SJSA1 (cell line): ENCODE results near the gene CACNB2. TPM values are rescaled to one million over a fixed set of nuclear protein-coding genes. Genes with fewer than 3 reads are reported as not detected.
A peak's percentile ranks its signal among the peaks of the same experiment; 100 is the strongest.

Experiments
- DNase-seq, 2 experiments: peaks; one replicate each; pipeline ENCODE4 v3.0.0-alpha.2; 2015 to 2020; ENCODE audit warnings: low spot score in 2 of 2, low read depth in 1 of 2
- H3K27ac ChIP-seq: fragments of 250-450 bp; sonication (Bioruptor Pico); 2 replicates; pipeline ENCODE4 v1.5.1; 2020; ENCODE audit warnings: mild to moderate bottlenecking, moderate library complexity
- H3K27me3 ChIP-seq: fragments of 250-450 bp; sonication (Bioruptor Pico); replicated peaks from 2 replicates; pipeline ENCODE4 v1.5.1; 2020; ENCODE audit warnings: mild to moderate bottlenecking, moderate library complexity
- H3K36me3 ChIP-seq: fragments of 250-450 bp; sonication (Bioruptor Pico); 2 replicates; pipeline ENCODE4 v1.5.1; 2020; ENCODE audit warnings: mild to moderate bottlenecking
- H3K4me1 ChIP-seq: fragments of 250-450 bp; sonication (Bioruptor Pico); replicated peaks from 2 replicates; pipeline ENCODE4 v1.6.1; 2021; ENCODE audit warnings: mild to moderate bottlenecking
- H3K4me3 ChIP-seq: fragments of 250-450 bp; sonication (Bioruptor Pico); 2 replicates; pipeline ENCODE4 v1.5.1; 2020; ENCODE audit warnings: mild to moderate bottlenecking
- H3K9me3 ChIP-seq: fragments of 250-450 bp; sonication (Bioruptor Pico); replicated peaks from 2 replicates; pipeline ENCODE4 v1.5.1; 2020; ENCODE audit warnings: mild to moderate bottlenecking
- total RNA-seq: library from RNA; depleted of rRNA; stranded (reverse); fragments of >200 nt; shearing (Covaris generic); gene quantifications from 2 replicates; pipeline ENCODE4 v1.2.3, GENCODE V29; 2014; rRNA removed

CACNB2 gene
- total RNA-seq, result not detected in 2 replicates

DNA sequence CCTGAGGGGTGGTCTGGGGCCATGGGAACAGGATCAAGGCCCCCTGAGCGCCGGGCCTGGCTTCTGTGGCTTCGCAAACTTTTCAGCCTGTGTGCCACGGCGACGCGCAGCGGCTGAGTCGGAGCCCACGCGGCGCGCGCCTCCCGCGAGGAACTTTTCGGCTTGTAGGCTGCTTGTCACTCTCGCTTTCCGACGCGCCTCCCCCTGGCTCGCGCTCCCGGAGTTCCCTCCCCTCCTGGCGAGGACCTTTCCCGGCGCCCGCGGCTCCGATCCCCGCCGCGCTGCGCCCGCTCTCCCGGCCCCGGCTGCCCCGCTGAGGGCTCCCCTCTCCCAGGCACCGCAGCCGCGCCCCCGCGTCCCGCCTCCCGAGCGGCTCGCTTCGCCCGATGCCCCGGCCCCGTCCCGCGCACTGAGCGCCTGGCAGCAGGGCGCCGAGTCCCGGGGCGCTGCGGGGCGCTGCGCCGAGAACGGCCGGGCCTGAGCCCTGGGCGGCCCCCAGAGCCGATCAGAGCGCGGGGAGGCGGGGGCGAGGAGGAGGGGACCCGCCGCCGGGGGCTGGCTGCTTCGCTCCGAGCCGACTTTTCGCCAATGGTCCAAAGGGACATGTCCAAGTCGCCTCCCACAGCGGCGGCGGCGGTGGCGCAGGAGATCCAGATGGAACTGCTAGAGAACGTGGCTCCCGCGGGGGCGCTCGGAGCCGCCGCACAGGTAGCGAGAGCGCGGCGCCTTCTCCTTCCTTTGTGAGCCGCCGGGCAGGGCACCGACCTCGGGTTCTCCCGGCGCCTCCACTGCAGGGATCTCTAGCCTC is at the start of gene CACNB2:
Gene CACNB2 (plus strand): TSS at position 276 of the 808 bp plus-strand sequence.
- Histone ChIP-seq H3K9me3 (no peaks in the 10 kb centered on the region), H3K36me3 (no peaks in the 10 kb centered on the region), H3K4me3 (peak within 1 kb of the TSS; percentile 20), H3K4me1 (peaks cover 9% of the 10 kb centered on the region), H3K27ac (no peak within 1 kb of the TSS), H3K27me3 (peaks cover 50% of the 10 kb centered on the region)
- DNase-seq, result no peak

DNA sequence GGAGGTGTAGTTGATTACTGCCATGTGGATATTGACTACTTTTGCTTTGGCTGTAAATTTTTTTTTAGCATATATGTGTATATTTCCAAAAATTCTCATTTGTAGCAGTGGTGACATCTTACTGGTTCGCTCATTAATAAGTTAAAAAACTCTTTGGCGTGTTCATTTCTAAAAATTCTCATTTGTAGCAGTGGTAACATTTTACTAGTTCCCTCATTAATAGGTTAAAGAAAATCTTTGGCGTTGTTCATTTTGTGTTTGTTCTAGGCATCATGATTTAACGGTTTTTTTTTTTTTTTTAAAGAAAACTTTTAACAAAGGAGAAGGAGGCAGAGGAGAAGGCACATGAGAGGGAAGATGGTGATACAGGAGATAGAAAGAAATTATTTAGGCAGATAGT is 45.9 kb upstream of the CACNB2 start:
- H3K27me3 ChIP-seq, result 0 out of 2 replicates have a peak, but pooled peaks cover 2% of the 10 kb centered on the region
- H3K9me3 ChIP-seq, result no peaks in the 10 kb centered on the region
- DNase-seq, result no peak
- no peak overlapping the region for H3K27ac ChIP-seq
- no peaks in the 10 kb centered on the region for H3K4me1 ChIP-seq
- H3K36me3 ChIP-seq, result no peaks in the 10 kb centered on the region
- no peak overlapping the region for H3K4me3 ChIP-seq

DNA sequence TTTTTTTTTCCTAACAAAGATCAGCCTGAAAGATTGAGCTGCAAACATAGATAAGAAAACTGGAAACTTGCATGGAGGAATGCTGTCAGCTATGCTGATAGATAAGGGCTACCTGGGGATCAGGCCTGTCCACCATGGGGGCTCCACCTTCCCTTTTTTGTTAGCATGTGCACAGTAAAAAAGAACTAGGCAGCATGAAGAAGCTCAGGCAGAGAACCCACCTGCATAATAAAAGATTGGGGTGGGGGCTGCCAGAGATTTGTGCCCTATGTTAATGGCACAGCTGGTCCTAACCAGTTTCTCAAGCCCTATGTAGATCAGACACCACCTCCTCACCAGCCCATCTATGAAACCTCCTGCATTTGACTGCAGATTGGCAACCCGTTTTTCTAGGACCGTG is 45.4 kb upstream of the CACNB2 start:
- Histone ChIP-seq H3K9me3 (no peaks in the 10 kb centered on the region), H3K27ac (no peak overlapping the region), H3K36me3 (no peaks in the 10 kb centered on the region), H3K4me1 (no peaks in the 10 kb centered on the region), H3K4me3 (no peak overlapping the region), H3K27me3 (0 out of 2 replicates have a peak, but pooled peaks cover 2% of the 10 kb centered on the region)
- DNase-seq, result no peak

DNA sequence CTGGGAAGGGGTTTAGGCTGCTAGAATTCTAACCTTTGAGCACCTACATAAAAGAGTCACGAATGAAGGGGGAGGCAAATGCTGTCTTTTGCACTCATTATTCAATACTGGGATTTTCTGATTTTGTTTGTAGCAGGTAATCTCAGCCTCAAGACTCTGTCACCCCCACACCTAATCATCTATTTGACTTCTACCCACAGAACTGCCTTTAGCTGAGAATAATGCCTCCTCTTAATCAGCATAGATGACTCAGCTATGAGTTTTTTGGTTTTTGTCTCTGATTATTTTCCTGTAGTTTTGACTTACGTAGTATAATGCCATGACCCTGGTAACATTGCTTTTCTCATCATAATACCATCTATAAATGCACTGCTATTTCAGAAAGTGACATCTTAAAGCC is 42.7 kb upstream of the CACNB2 start:
- H3K36me3 ChIP-seq, result no peaks in the 10 kb centered on the region
- no peak overlapping the region for H3K4me3 ChIP-seq
- H3K27ac ChIP-seq, result no peak overlapping the region
- no peaks in the 10 kb centered on the region for H3K9me3 ChIP-seq
- H3K27me3 ChIP-seq, result 0 out of 2 replicates have a peak, but pooled peaks cover 2% of the 10 kb centered on the region
- H3K4me1 ChIP-seq, result no peaks in the 10 kb centered on the region
- DNase-seq, result no peak

DNA sequence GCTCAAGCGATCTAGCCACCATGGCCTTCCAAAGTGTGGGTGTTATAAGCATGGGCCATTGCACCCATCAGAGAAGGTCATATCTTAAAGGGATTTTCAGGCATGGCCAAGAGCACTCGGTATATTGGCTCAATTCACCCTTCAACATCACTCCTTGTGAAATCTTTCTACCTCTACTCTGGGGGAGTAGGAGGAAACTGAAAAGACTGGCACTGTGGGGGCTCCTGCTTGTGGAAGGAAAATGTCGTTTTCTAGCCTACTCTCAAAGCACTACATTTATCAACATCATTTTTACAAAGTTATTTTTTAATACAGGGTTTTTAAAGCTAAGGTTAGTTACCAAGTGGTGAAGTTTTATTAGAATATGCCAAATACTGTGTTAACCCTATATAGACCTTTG is 42.0 kb upstream of the CACNB2 start:
- H3K4me3 ChIP-seq, result no peak overlapping the region
- no peaks in the 10 kb centered on the region for H3K36me3 ChIP-seq
- H3K4me1 ChIP-seq, result no peaks in the 10 kb centered on the region
- no peak overlapping the region for H3K27ac ChIP-seq
- H3K9me3 ChIP-seq, result no peaks in the 10 kb centered on the region
- H3K27me3 ChIP-seq, result 0 out of 2 replicates have a peak, but pooled peaks cover 2% of the 10 kb centered on the region
- DNase-seq, result no peak

DNA sequence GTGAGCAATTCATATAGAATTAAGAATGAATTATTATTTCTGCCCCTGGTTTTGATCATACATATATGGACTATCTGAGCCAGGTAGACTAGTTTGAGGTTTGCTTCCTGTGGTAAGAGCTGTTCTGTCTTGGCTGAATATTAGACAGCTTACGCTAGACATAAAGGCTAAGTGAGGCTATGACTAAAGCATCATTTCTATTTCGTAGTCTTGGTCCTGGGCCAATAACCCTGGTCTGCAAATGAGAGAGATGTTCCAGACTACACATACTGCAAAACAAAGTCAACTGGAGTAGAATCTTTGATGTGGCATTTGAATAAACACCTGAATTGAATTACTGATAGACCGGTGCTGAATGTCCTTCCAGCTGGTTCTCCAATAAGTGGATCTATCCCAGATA is 40.8 kb upstream of the CACNB2 start:
- Histone ChIP-seq H3K4me3 (no peak overlapping the region), H3K27ac (no peak overlapping the region), H3K4me1 (no peaks in the 10 kb centered on the region), H3K36me3 (no peaks in the 10 kb centered on the region), H3K9me3 (no peaks in the 10 kb centered on the region), H3K27me3 (0 out of 2 replicates have a peak, but pooled peaks cover 2% of the 10 kb centered on the region)
- no peak for DNase-seq

DNA sequence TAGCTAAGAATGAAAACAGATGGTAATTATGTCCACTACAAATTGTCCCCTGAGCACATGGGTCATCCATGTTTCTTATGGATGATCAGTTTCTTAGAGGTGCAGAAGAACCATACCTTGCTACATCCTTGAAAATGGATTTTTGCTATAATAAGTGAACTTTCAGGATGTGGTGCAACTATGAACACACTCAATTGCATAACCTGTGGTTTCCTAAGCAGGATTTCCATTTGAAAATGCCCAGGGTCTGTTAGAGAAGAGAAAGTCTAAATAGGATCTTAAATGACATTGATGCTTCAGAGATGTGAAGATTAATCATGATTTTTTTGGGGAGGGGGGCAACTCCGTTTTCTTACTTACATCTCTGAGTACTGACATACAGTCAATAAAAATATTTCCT is 39.6 kb upstream of the CACNB2 start:
- Histone ChIP-seq H3K27me3 (0 out of 2 replicates have a peak, but pooled peaks cover 2% of the 10 kb centered on the region), H3K36me3 (no peaks in the 10 kb centered on the region), H3K27ac (no peak overlapping the region), H3K9me3 (no peaks in the 10 kb centered on the region), H3K4me1 (no peaks in the 10 kb centered on the region), H3K4me3 (no peak overlapping the region)
- no peak for DNase-seq

DNA sequence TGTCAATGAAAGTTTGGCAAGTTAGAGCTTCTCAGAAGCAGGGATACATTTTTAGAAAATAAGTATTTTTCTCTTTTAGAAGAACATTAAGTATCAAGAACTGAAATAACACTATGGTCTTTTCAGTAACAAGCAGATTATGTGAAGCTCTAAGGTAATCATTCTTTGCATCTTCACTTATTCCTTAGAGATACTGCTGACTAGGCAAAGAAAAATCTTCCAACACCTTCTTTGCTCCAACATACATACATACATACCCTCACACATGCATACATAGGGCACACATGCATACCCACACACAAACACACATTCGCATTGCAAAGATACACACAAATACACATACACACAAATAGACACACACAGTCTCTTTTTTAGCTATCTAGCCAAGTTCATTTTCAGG is 37.8 kb upstream of the CACNB2 start:
- Histone ChIP-seq H3K27ac (no peak overlapping the region), H3K4me3 (no peak overlapping the region), H3K4me1 (no peaks in the 10 kb centered on the region), H3K27me3 (0 out of 2 replicates have a peak, but pooled peaks cover 2% of the 10 kb centered on the region), H3K36me3 (no peaks in the 10 kb centered on the region), H3K9me3 (no peaks in the 10 kb centered on the region)
- no peak for DNase-seq

DNA sequence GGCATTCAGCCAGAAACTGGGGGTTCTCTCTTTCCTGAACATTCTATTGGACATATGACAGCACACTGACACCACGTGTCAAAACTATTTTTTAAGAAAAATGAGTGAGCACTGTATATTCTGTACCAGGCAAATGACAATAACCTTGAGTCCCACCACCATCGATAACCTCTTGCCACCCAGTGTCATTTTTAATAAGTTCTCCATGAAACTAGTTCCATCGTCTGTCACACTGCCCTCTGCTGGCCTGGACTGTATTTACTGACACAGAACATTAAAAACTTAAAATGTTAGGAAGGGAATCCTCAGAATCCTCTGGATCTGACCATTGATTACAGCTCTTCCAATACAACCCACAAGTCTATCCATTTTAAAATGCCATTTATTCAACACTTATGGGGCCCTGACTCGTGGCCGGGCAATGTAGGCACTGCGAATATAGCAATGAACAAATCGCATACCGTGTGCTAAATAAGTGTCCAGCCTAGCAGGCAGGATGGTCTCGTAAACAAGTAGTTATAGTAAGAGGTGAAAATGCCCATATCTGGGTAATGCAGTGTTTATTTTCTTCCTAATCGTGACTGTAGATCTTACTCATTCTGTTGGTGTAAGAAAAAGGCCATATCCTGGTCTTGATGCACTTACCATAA is 35.9 kb upstream of the CACNB2 start:
- Histone ChIP-seq H3K4me1 (no peaks in the 10 kb centered on the region), H3K9me3 (no peaks in the 10 kb centered on the region), H3K4me3 (no peak overlapping the region), H3K36me3 (no peaks in the 10 kb centered on the region), H3K27me3 (no peaks in the 10 kb centered on the region), H3K27ac (no peak overlapping the region)
- peak; percentile 27 to 48 for DNase-seq

DNA sequence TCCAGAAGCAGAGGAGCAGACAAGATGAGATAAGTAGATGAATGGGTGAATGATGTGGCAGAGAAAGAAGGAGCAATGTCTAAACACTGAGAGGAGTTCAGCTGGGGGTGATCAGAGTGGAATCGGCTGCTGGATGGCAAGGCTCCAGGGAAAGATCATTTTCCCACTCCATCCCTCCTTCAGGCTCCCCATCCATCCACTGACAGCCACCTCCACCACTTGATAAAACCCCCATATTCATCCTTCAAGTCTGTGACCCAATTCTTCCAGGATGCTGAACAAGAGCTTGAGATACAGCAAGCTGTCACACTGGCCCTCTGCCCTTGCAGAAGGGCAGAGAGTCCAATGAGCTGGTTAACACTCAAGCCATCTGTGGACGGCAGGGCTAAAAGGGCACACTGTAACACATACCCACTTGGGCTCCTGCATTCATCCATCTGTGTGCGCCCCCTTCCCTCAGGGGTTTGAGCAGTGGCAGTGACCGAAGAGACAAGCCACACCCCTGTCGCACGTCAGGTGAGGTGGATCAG is 30.8 kb upstream of the CACNB2 start:
- no peak for DNase-seq
- no peaks in the 10 kb centered on the region for H3K4me1 ChIP-seq
- no peaks in the 10 kb centered on the region for H3K27me3 ChIP-seq
- no peaks in the 10 kb centered on the region for H3K9me3 ChIP-seq
- H3K27ac ChIP-seq, result no peak overlapping the region
- H3K4me3 ChIP-seq, result no peak overlapping the region
- no peaks in the 10 kb centered on the region for H3K36me3 ChIP-seq

DNA sequence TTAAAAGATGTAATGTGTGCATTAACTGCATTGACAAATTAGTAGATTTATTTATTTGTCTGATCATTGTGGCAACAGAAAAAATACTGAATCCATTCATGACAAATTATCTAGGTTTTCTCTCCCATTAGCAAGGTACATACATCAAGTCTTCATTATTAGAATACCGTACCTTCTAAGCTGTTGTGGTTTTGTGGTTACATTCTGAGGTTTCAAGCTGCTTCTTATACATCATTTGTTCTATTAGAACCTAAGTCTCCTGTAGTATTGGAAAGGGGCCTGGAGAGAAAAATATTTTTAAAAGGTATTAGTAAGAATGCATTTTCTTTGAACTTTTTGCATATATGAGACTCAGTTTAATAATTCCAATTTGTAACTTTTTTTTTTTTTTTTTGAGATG is 26.3 kb upstream of the CACNB2 start:
- H3K9me3 ChIP-seq, result no peaks in the 10 kb centered on the region
- no peaks in the 10 kb centered on the region for H3K36me3 ChIP-seq
- H3K4me1 ChIP-seq, result no peaks in the 10 kb centered on the region
- DNase-seq, result no peak
- H3K4me3 ChIP-seq, result no peak overlapping the region
- no peaks in the 10 kb centered on the region for H3K27me3 ChIP-seq
- H3K27ac ChIP-seq, result no peak overlapping the region

DNA sequence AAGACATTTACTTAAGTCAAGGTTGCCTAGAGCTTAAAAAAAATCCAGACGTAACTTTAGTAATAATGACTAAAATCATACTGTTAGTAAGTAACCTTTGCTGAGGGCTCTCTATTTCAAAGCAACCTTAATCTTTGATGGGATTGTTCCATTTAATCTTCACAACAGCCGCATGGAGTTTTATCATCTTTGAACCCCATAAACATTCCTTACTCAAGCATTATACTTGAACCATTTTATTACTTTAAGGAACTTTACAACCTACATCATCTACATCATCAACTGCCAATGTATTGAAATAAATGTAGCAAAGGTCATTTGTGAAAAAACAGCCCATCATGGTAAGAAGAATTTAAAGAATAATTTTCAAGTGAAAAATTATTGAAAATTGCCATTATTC is 22.9 kb upstream of the CACNB2 start:
- Histone ChIP-seq H3K27me3 (no peaks in the 10 kb centered on the region), H3K36me3 (no peaks in the 10 kb centered on the region), H3K4me3 (no peak overlapping the region), H3K4me1 (no peaks in the 10 kb centered on the region), H3K9me3 (peaks cover 2% of the 10 kb centered on the region; the same call in 1 of the 2 replicates), H3K27ac (no peak overlapping the region)
- DNase-seq, result no peak

DNA sequence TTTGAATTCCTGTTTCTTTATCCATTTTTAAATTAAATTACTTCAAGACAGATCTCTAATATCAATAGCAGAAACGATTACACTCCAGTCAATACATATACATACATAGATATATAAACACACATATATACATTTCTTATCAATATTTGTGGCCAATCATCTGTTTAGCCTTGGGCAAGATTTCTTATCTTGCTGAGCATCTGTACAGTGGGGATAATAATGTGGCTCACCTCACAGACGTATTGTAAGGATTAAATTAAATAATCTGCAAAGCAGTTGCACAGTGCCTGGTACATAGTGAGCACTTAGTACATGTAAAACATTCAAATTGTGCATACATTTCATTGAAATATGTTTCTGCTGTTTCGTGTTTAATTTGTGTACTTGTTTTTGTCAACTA is 17.5 kb upstream of the CACNB2 start:
- Histone ChIP-seq H3K27ac (no peak overlapping the region), H3K4me1 (no peaks in the 10 kb centered on the region), H3K9me3 (peaks cover 2% of the 10 kb centered on the region; the same call in 1 of the 2 replicates), H3K4me3 (no peak overlapping the region), H3K27me3 (no peaks in the 10 kb centered on the region), H3K36me3 (no peaks in the 10 kb centered on the region)
- no peak for DNase-seq

DNA sequence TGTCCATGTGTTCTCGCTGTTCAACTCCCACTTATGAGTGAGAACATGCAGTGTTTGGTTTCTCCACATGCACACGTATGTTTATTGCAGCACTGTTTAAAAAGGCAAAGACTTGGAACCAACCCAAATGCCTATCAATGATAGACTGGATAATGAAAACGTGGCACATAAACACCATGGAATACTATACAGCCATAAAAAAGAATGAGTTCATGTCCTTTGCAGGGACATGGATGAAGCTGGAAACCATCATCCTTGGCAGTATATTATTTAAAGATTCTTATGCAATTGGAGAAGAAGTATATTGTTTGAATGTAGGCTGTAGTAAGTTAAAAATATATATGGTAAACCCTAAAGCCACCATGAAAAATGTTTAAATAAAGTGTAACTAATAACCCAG is 7.2 kb upstream of the CACNB2 start:
- H3K36me3 ChIP-seq, result no peaks in the 10 kb centered on the region
- DNase-seq, result no peak
- H3K4me3 ChIP-seq, result no peak overlapping the region
- no peaks in the 10 kb centered on the region for H3K9me3 ChIP-seq
- no peaks in the 10 kb centered on the region for H3K4me1 ChIP-seq
- H3K27me3 ChIP-seq, result peaks cover 4% of the 10 kb centered on the region; the same call in 1 of the 2 replicates
- H3K27ac ChIP-seq, result no peak overlapping the region
